GF-D8 (cell line): ENCODE measurements around the gene INPP4B.
"Not testable (repeated sequence)": the region's sequence is repeated elsewhere in the genome, so short reads cannot be mapped to it uniquely, and the experiment has no call there.

Experiments
- DNase-seq: peaks from one replicate; lab custom pipeline; 2025; lab: John Stamatoyannopoulos, UW

The INPP4B gene

GRCh38 chr4:142085513-142086292 lies 760.4 kb downstream of the INPP4B start:
- no peak for DNase-seq

- no peak for DNase-seq
These were observed 762.8 kb downstream of the INPP4B start for GRCh38 chr4:142083264-142083663.

- no peak for DNase-seq
These were observed 765.1 kb downstream of the INPP4B start for GRCh38 chr4:142081025-142081424.

- DNase-seq = no peak
These were observed 766.1 kb downstream of the INPP4B start for GRCh38 chr4:142079959-142080358.

- no peak for DNase-seq
These were observed 769.1 kb downstream of the INPP4B start for GRCh38 chr4:142077048-142077447.

- not testable (repeated sequence) for DNase-seq
These were observed 777.8 kb downstream of the INPP4B start for GRCh38 chr4:142068304-142068703.

- not testable (repeated sequence) for DNase-seq
These were observed 779.5 kb downstream of the INPP4B start for GRCh38 chr4:142066562-142066961.

GRCh38 chr4:142065086-142065647 lies 780.9 kb downstream of the INPP4B start:
- DNase-seq = no peak

- no peak for DNase-seq
These were observed 781.9 kb downstream of the INPP4B start for GRCh38 chr4:142064181-142064580.

GRCh38 chr4:142045996-142046395 lies 800.1 kb downstream of the INPP4B start:
- DNase-seq = no peak

- no peak for DNase-seq
These were observed 801.8 kb downstream of the INPP4B start for GRCh38 chr4:142044271-142044670.

GRCh38 chr4:142043509-142043908 lies 802.6 kb downstream of the INPP4B start:
- DNase-seq = no peak

- DNase-seq = no peak
These were observed 804.3 kb downstream of the INPP4B start for GRCh38 chr4:142041788-142042187.

GRCh38 chr4:142040043-142040442 lies 806.1 kb downstream of the INPP4B start:
- no peak for DNase-seq

GRCh38 chr4:142036795-142037583 lies 809.1 kb downstream of the INPP4B start:
- no peak for DNase-seq

GRCh38 chr4:142035566-142035965 lies 810.5 kb downstream of the INPP4B start:
- no peak for DNase-seq

GRCh38 chr4:142034101-142034500 lies 812.0 kb downstream of the INPP4B start:
- no peak for DNase-seq

- no peak for DNase-seq
These were observed 816.1 kb downstream of the INPP4B start for GRCh38 chr4:142030010-142030409.

GRCh38 chr4:142021761-142022160 lies 824.3 kb downstream of the INPP4B start:
- no peak for DNase-seq

GRCh38 chr4:142021181-142021580 lies 824.9 kb downstream of the INPP4B start:
- DNase-seq = no peak

GRCh38 chr4:142016031-142016430 lies 830.1 kb downstream of the INPP4B start:
- DNase-seq = no peak

- DNase-seq = no peak
These were observed 836.4 kb downstream of the INPP4B start for GRCh38 chr4:142009751-142010150.

- no peak for DNase-seq
These were observed 840.6 kb downstream of the INPP4B start for GRCh38 chr4:142005519-142005918.
